ENCODE results near the gene DOCK10.

- TF ChIP-seq, protein P1, sequence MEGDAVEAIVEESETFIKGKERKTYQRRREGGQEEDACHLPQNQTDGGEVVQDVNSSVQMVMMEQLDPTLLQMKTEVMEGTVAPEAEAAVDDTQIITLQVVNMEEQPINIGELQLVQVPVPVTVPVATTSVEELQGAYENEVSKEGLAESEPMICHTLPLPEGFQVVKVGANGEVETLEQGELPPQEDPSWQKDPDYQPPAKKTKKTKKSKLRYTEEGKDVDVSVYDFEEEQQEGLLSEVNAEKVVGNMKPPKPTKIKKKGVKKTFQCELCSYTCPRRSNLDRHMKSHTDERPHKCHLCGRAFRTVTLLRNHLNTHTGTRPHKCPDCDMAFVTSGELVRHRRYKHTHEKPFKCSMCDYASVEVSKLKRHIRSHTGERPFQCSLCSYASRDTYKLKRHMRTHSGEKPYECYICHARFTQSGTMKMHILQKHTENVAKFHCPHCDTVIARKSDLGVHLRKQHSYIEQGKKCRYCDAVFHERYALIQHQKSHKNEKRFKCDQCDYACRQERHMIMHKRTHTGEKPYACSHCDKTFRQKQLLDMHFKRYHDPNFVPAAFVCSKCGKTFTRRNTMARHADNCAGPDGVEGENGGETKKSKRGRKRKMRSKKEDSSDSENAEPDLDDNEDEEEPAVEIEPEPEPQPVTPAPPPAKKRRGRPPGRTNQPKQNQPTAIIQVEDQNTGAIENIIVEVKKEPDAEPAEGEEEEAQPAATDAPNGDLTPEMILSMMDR (conservative IDR thresholded peaks at IDR 0.05 in 1 of 2, IDR thresholded peaks at IDR 0.05 in 1 of 2; ENCODE audit: low read depth in 1 of 2, low read length in 2 of 2) = peak in 1 of 2 donors; percentile 6
- no peak for TF ChIP-seq EZH2 (IDR thresholded peaks at IDR 0.05; ENCODE audit: low read length, missing control alignments)
Observed at GRCh38 chr2:224807153-224807964, 234.9 kb downstream of the DOCK10 start.
